HuH-7 (cell line): Measurements from ENCODE around the gene SCN1B.

ENCODE experiments used
- DNase-seq: peaks from one replicate; pipeline ENCODE4 v3.0.0; 2011; ENCODE audit warnings: low spot score

The SCN1B gene

DNA sequence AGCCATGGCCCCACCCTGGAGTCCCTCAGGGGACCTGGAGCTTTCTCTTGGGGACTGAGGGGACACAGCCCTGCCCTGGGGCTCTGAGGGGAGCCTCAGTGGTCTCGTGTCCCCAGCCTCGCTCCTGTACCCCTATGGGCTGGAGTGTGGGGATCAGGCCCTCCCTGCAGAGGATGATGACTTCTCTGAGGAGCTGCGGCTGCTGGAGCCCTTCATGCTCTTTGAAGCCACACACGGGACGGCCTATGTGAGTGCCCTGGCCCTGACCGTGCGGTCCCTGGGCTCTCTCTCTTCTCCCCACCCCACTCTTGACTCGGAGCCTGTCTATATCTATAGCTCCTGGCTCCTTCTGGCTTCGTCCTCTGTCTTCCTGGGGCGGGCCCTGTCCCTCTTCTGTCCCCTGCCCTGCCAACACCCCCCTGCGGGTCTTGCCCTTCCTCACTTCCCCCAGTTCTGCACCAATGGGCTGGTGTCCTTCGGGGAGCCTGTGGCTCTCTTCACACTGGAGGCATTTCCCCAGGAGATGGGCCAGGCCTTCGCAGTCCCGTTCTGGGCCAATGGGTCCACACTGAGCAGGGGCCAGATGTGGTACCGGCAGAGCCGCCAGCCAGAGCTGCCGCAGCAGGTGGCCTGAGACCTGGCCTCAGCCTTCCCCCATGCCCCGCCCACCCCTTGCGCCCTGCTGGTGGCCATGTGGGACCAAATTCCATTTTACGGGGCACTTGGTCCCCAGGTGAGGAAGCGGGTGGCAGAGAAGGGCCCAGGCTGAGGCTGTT, 44.3 kb downstream of the SCN1B start:
- DNase-seq = no peak

- no peak for DNase-seq
These were observed 45.1 kb downstream of the SCN1B start for GRCh38 chr19:35075202-35076025.

GRCh38 chr19:35076026-35076370, 45.7 kb downstream of the SCN1B start:
- no peak for DNase-seq

DNA sequence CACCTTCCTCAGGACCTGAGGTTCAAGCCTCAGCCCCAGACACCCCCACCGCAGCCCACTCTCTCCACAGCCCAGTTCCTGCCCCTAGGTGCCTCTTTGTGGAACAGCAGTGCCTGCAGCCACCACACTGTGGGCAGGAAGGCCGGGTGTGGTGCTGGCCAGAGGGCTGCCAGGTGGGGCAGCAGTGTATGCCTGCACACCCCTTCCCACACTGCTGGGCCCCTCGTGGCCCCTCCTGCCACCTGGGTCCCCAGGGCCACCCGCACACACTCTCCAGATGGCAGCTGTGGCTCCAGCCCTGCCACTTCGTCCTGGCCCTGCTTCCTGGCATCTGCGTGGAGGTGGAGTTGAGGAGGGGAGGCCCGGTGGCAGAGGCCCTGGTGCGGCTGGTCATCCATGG, 46.4 kb downstream of the SCN1B start:
- no peak for DNase-seq

DNA sequence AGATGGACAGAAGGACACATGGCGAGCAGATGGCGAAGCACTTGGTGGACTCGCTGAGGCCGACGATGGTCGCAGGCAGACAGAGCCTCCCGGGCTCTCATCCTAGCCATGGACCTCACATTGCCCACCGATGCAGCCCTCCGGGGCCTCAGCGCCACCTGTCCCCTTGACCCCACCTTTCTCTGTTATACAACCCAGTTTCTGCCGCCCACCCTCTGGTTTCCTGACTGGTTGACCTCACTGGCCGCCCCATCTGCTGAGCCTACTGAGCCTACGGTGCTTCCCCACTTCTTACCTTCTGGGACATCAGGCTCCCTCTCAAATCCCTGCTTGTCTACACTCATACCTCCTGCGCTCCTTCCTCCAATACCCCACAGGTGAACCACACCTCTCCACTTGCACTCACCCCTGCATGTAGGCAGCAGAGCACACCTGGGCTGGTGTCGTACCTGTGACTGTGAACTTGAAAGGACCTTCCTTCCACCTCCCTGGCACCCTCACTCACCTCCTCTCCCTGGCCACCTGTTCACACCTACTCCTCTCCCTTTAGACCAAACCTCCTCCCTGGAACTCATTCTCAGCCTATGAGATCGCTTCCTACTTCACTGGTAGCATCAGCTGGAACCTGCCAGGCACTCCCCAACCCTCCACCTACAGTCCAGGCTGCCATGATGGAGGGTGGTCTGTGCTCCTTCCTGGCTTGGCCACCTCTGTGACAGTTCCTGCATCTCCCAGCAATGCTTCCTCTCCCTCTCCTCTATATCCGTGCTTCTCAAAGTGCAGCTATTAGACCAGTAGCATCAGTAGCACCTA, 47.3 kb downstream of the SCN1B start:
- DNase-seq = no peak

- DNase-seq = no peak
These were observed 49.6 kb downstream of the SCN1B start for GRCh38 chr19:35079826-35080225.

- no peak for DNase-seq
These were observed 50.4 kb downstream of the SCN1B start for GRCh38 chr19:35080613-35081170.

DNA sequence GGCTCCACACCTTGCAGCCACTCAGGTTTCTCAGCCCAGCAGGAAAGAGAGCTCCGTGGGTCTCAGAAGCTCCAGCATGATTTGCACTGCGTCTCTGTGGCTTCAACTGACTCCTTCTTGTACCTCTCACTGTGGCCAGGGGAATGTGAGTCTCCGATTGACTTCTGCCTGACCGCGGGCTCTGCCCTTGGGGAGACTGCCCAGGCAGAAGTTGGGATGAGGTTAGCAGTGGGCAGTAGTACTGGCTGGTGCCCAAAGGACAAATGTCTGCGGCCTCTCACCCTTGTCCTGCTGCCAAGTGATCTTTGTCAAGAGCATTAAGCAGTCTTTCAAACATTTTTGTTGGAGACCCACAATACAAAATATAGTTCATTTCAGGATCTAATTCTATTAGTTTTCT, 50.9 kb downstream of the SCN1B start:
- no peak for DNase-seq

DNA sequence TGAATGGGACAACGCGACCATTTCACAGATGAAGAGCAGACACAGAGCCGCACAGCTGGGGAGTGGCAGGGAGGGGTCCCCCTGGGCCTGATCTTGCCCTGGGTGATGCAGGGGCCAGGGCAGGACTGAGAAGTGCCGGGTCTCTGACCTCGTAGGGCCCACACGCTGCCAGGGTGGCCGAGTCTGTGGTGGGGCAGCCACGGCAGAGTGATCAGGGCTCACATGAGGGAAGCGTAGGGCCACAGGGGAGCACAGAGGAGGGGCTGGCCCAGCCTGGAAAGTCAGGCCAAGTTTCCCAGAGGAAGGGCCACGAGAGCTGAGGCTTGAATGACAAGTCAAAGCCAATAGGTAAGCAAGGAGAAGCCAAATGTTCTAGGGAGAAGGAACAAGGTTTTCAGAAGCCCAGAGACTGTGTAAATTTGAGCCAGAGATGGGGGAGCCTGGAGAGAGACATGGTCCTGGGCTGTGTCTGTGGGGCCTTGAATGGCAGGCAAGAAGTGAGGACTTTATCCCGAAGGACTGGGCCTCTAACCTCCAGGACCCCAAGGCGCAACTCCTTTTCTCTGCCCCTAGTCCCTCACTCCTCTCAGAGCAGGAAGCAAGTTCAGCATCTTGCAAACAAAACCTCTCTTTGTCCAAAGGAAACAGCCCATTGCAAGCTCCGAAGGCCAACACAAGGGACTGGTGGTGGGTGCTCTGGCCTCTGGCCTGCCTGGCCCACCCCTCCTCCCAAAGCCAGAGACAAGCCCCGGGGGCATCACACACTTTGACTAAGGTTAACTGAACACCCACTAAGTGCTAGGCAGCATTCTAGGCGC, 53.6 kb downstream of the SCN1B start:
- DNase-seq = no peak

GRCh38 chr19:35084509-35084762, 54.2 kb downstream of the SCN1B start:
- DNase-seq = no peak

GRCh38 chr19:35085947-35086346, 55.7 kb downstream of the SCN1B start:
- no peak for DNase-seq

- no peak for DNase-seq
These were observed 56.2 kb downstream of the SCN1B start for GRCh38 chr19:35086455-35086854.

GRCh38 chr19:35087393-35087792, 57.1 kb downstream of the SCN1B start:
- no peak for DNase-seq

GRCh38 chr19:35088131-35088913, 58.1 kb downstream of the SCN1B start:
- DNase-seq = no peak

DNA sequence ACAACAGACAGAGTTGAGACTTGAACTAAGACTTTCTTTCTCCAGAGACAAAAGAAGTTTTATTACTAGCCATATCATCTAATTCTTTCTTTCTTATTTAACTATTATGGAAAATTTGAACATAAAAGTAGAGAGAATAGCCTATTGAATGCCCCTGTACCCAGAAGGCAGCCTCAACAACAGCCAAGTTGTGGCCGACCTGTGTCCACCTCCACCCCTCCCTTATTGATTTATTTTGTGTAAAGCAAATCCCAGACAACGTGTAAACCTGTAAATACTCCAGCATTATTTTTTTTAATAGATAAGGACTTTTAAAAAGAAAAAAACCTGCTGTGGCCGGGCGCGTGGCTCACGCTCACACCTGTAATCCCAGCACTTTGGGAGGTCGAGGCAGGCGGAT, 59.3 kb downstream of the SCN1B start:
- no peak for DNase-seq
